ENCODE results near the gene NPW.

- TF ChIP-seq CTCF (conservative IDR thresholded peaks at IDR 0.05; ENCODE audit: low read length) (no peak), EZH2phosphoT487 (IDR thresholded peaks at IDR 0.05; ENCODE audit: borderline replicate concordance, low read depth, low read length) (no peak)
Measured at GRCh38 chr16:2002406-2003230, 17.0 kb upstream of the NPW start.

Measured in OCI-LY7 (cell line).